Measurements from ENCODE around the gene CDA. TPM values are rescaled to one million over a fixed set of nuclear protein-coding genes. Genes with fewer than 3 reads are reported as not detected.

CDA gene
- not detected in 2 replicates for total RNA-seq

DNA sequence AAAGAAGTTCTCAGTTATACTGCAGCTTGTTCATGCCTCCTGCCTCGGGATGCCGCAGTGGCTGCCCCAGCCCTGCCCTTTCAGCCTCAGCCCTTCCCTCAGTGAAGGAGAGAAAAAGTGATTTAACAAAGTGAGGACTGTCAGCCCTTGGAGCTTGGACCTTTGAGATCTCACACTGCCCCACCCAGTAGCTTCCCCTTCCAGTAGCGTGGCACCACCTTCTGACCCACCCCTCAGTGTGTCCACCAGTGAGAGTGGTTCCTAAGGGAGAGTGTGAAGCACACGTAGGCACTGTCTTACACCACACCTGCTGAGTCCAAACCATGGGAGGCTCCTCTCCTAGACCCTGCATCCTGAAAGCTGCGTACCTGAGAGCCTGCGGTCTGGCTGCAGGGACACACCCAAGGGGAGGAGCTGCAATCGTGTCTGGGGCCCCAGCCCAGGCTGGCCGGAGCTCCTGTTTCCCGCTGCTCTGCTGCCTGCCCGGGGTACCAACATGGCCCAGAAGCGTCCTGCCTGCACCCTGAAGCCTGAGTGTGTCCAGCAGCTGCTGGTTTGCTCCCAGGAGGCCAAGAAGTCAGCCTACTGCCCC is at the start of gene CDA:
Gene CDA, plus strand, starts transcription at position 464 of the 592 bp plus-strand sequence. Its CDS starts 33 bp downstream, at position 497.
- no peaks in the 10 kb centered on the region for H3K4me1 Mint-ChIP-seq
- DNase-seq: no peak
- intact Hi-C loops (cut with micrococcal nuclease): no loop called here
- ChIA-PET CTCF (no interaction called here), POLR2A (no interaction called here)
- ATAC-seq (ENCODE audit: low read depth): no peak
- H3K9me3 Mint-ChIP-seq: peaks cover 3% of the 10 kb centered on the region
- no peak within 1 kb of the TSS for H3K4me3 Mint-ChIP-seq
- H3K27ac Mint-ChIP-seq: no peak within 1 kb of the TSS
- no peak for TF ChIP-seq CTCF (IDR thresholded peaks at IDR 0.05)
- peaks cover 54% of the 10 kb centered on the region for H3K27me3 Mint-ChIP-seq
- H3K36me3 Mint-ChIP-seq (ENCODE audit: low read depth): no peaks in the 10 kb centered on the region

DNA sequence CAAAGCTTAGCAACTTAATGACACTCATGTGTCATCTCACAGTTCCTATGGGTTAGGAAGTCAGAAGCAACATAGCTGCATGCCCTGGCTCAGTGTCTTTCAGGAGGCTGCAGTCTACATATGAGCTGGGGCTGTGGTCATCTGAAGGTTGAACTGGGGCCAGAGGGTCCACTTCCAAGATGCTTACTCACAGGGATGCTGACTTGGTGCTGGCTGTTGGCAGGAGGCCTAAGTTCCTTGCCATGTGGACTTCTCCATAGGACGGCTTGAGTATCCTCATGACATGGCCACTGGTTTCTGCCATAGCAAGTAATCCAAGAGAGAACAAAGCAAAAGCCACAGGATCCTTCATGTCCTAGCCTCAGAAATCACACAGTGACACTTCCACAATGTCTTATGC is 48.6 kb upstream of the CDA start:
- ATAC-seq (ENCODE audit: low read depth): no peak
- Mint-ChIP-seq H3K9me3 (no peaks in the 10 kb centered on the region), H3K4me1 (no peaks in the 10 kb centered on the region), H3K4me3 (no peak overlapping the region), H3K36me3 (ENCODE audit: low read depth) (no peaks in the 10 kb centered on the region), H3K27ac (no peak overlapping the region), H3K27me3 (peaks cover 31% of the 10 kb centered on the region)
- DNase-seq: no peak
- POLR2A ChIA-PET: no interaction called here
- intact Hi-C loops (cut with micrococcal nuclease): no loop called here
- CTCF ChIA-PET: no interaction called here
- no peak for TF ChIP-seq CTCF (IDR thresholded peaks at IDR 0.05)

DNA sequence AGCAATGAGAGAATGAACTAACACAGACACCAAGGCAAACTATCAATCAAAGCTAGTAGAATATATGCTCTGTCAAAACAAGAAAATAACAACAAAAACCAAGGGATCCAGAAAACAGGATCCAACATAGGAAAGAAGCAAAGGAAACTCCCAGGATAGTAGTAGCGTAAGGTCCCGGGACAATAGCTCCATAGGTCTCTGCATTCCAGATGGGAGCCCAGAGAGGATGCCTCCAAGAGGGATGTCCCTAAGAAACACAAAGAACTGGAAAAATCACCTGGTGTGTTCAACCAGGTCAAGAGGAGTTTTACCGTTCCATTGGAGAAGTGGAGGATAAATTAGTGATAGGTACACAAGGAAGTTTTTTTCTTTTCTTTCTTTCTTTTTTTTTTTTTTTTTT is 42.3 kb upstream of the CDA start:
- intact Hi-C loops (cut with micrococcal nuclease): no loop called here
- DNase-seq (no peak), ATAC-seq (ENCODE audit: low read depth) (no peak)
- Mint-ChIP-seq H3K9me3 (no peaks in the 10 kb centered on the region), H3K36me3 (ENCODE audit: low read depth) (no peaks in the 10 kb centered on the region), H3K27me3 (peaks cover 34% of the 10 kb centered on the region), H3K4me3 (no peak overlapping the region), H3K27ac (no peak overlapping the region), H3K4me1 (peaks cover 6% of the 10 kb centered on the region)
- ChIA-PET POLR2A (no interaction called here), CTCF (no interaction called here)
- no peak for TF ChIP-seq CTCF (IDR thresholded peaks at IDR 0.05)

- Mint-ChIP-seq H3K27me3 (peaks cover 37% of the 10 kb centered on the region), H3K9me3 (no peaks in the 10 kb centered on the region), H3K4me3 (no peak overlapping the region), H3K27ac (no peak overlapping the region), H3K36me3 (ENCODE audit: low read depth) (no peaks in the 10 kb centered on the region), H3K4me1 (peaks cover 8% of the 10 kb centered on the region)
- intact Hi-C loops (cut with micrococcal nuclease): no loop called here
- no peak for TF ChIP-seq CTCF (IDR thresholded peaks at IDR 0.05)
- DNase-seq (no peak), ATAC-seq (ENCODE audit: low read depth) (no peak)
- CTCF ChIA-PET: no interaction called here
- POLR2A ChIA-PET: no interaction called here
These were observed 37.7 kb upstream of the CDA start for GRCh38 chr1:20551161-20551560.

- CTCF ChIA-PET: no interaction called here
- TF ChIP-seq CTCF (IDR thresholded peaks at IDR 0.05): no peak
- Mint-ChIP-seq H3K9me3 (no peaks in the 10 kb centered on the region), H3K4me3 (no peak within 1 kb of the TSS), H3K4me1 (peaks cover 8% of the 10 kb centered on the region), H3K27me3 (peaks cover 30% of the 10 kb centered on the region), H3K27ac (no peak within 1 kb of the TSS), H3K36me3 (ENCODE audit: low read depth) (no peaks in the 10 kb centered on the region)
- intact Hi-C loops (cut with micrococcal nuclease): no loop called here
- POLR2A ChIA-PET: no interaction called here
- DNase-seq (no peak), ATAC-seq (ENCODE audit: low read depth) (no peak)
These were observed 36.8 kb upstream of the CDA start, which contains the start of gene FAM43B for GRCh38 chr1:20551945-20552727. Gene FAM43B (plus strand): TSS chr1:20552573. CDS start chr1:20552974, 401 bp downstream.

Data from activated B cell treated with CpG ODN at 0.5 μM for 24 hours (primary cell).